Stimulated activated memory B cell treated with anti-CD40 and anti-IgM and Interleukin-4, amounts not matched to agents 10 μg/mL and 1 μg/mL and 100 μg/mL, for 72 hours (primary cell): ENCODE data around the gene GFY.

Source experiments
- ATAC-seq: fragments of 150-1000 bp; cut with Tn5 transposase; 2 replicates; pipeline ENCODE4 v1.10.0; 2021
- H3K27ac Mint-ChIP-seq: one replicate; pipeline ENCODE4 v1.8.0; 2022; ENCODE audit warnings: mild to moderate bottlenecking, mixed read lengths
- H3K27me3 Mint-ChIP-seq: one replicate; pipeline ENCODE4 v1.8.0; 2022; ENCODE audit warnings: mixed read lengths
- H3K36me3 Mint-ChIP-seq: one replicate; pipeline ENCODE4 v1.8.0; 2022; ENCODE audit warnings: mixed read lengths
- H3K4me1 Mint-ChIP-seq: one replicate; pipeline ENCODE4 v1.8.0; 2022; ENCODE audit warnings: mixed read lengths
- H3K4me3 Mint-ChIP-seq: one replicate; pipeline ENCODE4 v1.8.0; 2022; ENCODE audit warnings: mild to moderate bottlenecking, moderate library complexity, mixed read lengths
- H3K9me3 Mint-ChIP-seq: one replicate; pipeline ENCODE4 v1.8.0; 2022; ENCODE audit warnings: mixed read lengths

The GFY gene

DNA sequence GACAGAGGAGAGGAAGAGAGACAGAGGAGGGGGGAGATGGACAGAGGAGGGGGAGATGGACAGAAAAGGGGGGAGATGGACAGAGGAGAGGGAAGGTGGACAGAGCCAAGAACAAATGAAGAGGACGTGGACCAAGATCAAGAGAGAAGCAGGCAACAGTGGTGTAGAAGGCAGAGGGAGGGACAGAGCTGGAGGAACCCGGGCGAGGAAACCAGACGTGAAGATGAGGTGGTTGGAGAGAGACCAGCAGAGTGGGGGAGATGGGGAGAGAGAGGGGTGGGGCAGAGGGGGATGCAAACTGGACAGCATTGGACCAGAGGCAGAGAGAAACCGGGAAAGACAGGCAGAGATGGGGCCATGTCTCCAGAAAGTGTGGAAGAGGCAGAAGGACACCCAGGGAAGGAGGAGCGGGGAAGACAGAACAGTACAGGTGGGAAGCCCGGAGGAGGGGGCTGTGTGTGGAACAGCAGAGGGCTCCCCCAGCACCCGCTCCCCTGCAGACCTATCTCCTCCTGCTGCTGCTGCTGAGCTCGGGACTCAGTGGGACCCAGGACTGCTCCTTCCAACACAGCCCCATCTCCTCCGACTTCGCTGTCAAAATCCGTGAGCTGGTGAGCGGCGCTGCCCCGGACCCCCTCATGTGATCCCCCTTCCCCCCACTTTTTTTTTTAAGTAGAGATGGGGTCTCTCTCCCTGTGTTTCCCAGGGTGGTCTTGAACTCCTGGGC lies 50.2 kb downstream of the GFY start:
- Mint-ChIP-seq H3K27ac (peak overlapping the region; percentile 96), H3K27me3 (no peaks in the 10 kb centered on the region), H3K4me1 (peaks cover 52% of the 10 kb centered on the region), H3K4me3 (peak overlapping the region; percentile 88), H3K36me3 (peaks cover 6% of the 10 kb centered on the region), H3K9me3 (no peaks in the 10 kb centered on the region)
- ATAC-seq: no peak

- no peak for ATAC-seq
- Mint-ChIP-seq H3K4me3 (peak overlapping the region; percentile 88), H3K36me3 (peaks cover 6% of the 10 kb centered on the region), H3K9me3 (no peaks in the 10 kb centered on the region), H3K27ac (peak overlapping the region; percentile 96), H3K27me3 (no peaks in the 10 kb centered on the region), H3K4me1 (peaks cover 43% of the 10 kb centered on the region)
These were observed 51.0 kb downstream of the GFY start for GRCh38 chr19:49475995-49476880.
